NCI-H748 (cell line): ENCODE data around the gene TKTL1.
"Not testable (repeated sequence)": the region's sequence is repeated elsewhere in the genome, so short reads cannot be mapped to it uniquely, and the experiment has no call there.

Experiments
- DNase-seq: peaks from one replicate; lab custom pipeline; 2025; ENCODE audit not compliant: unreplicated experiment; lab: John Stamatoyannopoulos, UW

The TKTL1 gene, protein sequence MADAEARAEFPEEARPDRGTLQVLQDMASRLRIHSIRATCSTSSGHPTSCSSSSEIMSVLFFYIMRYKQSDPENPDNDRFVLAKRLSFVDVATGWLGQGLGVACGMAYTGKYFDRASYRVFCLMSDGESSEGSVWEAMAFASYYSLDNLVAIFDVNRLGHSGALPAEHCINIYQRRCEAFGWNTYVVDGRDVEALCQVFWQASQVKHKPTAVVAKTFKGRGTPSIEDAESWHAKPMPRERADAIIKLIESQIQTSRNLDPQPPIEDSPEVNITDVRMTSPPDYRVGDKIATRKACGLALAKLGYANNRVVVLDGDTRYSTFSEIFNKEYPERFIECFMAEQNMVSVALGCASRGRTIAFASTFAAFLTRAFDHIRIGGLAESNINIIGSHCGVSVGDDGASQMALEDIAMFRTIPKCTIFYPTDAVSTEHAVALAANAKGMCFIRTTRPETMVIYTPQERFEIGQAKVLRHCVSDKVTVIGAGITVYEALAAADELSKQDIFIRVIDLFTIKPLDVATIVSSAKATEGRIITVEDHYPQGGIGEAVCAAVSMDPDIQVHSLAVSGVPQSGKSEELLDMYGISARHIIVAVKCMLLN

DNA sequence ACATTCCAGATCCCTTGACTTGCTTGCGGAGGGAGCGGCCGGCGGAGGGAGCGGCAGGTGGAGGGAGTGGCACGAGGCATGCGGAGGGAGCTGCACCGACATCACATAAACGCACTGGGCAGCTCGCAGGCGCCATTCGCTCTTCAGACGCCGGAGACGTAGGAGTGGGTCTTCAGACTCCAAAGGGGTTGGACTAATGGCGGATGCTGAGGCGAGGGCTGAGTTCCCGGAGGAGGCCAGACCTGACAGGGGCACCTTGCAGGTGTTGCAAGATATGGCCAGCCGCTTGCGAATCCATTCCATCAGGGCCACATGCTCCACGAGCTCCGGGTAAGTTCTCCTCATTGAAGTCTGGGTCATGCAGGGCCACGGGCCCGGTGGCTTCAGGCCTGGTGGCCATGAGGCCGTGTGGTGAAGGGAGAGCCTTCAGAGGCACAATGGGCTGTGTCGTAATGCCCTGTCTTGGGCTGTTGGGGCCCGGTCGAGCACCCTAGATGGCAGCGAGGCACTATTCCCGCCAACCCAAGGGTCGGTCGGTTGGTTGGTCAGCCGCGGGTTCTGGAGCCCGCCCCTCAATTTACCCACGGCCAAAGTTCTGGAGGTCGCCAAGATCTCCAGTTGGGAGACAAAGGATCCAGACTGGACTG lies at the start of gene TKTL1:
TKTL1 (plus strand) TSS at position 132 of the 647 bp plus-strand sequence; CDS start at position 197, 65 bp downstream.
- DNase-seq = no peak

GRCh38 chrX:154247377-154248045 lies 48.1 kb upstream of the TKTL1 start:
- DNase-seq = not testable (repeated sequence)

DNA sequence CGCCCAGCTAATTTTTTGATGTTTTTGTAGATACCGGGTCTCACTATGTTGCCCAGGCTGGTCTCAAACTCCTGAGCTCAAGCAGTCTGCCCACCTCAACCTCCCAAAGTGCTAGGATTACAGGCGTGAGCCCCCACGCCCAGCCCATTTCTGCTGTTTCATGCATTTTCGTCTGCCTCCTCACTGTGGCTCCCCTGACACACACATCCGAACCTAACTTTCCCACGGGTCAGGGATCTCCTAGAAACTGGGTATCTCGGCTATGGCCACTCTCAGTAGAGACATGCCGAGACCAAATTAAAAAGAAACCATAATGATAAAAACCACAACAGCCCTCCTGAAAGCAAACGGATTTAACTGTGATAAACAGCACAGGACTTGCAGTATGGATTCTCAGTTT lies 47.5 kb upstream of the TKTL1 start:
- not testable (repeated sequence) for DNase-seq

DNA sequence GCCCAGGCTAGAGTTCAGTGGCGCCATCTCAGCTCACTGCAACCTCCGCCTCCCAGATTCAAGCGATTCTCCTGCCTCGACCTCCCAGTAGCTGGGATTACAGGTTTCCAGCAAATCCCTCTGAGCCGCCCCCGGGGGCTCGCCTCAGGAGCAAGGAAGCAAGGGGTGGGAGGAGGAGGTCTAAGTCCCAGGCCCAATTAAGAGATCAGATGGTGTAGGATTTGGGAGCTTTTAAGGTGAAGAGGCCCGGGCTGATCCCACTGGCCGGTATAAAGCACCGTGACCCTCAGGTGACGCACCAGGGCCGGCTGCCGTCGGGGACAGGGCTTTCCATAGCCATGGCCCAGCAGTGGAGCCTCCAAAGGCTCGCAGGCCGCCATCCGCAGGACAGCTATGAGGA lies 38.3 kb upstream of the TKTL1 start, which contains the start of gene OPN1MW3:
OPN1MW3 (plus strand) TSS at position 301 of the 400 bp plus-strand sequence; CDS start at position 339, 38 bp downstream.
- not testable (repeated sequence) for DNase-seq

GRCh38 chrX:154258711-154259110 lies 36.9 kb upstream of the TKTL1 start:
- not testable (repeated sequence) for DNase-seq

DNA sequence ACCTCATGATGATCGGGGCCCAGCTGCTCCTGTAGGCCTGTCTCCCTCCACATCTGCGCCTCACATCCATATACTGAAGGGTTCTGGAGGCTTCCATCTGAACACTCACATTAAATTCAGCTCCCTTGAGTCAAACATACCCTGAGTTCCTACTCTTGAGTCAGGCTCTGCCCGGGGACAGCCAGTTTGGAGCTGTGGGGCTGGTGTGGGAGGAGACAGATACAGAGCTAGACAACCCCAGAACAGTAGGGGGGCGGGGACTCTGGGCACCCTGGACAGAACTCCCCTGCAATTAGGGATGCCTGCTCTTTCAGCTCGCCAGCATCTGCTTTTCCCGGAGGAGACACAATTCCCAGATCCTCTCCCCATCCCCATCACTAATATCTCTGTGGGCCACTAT lies 32.5 kb upstream of the TKTL1 start:
- not testable (repeated sequence) for DNase-seq

GRCh38 chrX:154269245-154269644 lies 26.4 kb upstream of the TKTL1 start:
- DNase-seq = not testable (repeated sequence)

DNA sequence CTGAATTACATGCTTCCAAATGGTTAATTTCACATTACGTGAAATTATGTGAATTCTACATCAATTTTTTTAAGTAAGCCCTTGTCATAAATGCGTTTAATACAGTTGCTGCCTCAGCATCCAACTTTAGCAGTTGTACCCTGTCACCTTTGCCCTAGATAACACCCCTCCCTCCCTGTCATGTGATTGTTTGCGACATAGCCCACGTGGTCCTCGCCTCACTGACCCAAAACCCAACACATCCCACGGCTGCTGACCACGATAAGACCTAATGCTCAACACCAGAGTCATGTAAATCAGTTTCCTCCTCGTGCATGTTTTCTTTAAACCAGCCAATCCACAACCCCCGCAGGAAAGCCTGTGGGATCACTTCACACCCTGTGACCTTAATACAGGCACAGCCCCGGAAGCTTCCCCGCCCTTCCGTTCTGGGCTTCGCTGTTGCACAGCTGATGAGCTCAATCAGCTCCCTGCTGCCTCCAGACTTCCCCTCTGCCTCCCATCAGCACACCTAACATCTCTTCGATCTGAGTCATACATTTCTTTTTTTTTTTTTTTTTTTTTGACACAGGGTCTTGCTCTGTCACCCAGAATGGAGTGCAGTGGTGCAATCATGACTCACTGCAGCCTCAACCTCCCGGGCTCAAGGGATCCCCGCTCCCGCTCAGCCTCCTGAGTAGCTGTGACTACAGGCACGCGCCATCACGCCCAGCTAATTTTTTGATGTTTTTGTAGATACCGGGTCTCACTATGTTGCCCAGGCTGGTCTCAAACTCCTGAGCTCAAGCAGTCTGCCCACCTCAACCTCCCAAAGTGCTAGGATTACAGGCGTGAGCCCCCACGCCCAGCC lies 10.9 kb upstream of the TKTL1 start:
- not testable (repeated sequence) for DNase-seq

- not testable (repeated sequence) for DNase-seq
These were observed 9.2 kb upstream of the TKTL1 start for GRCh38 chrX:154286406-154286805.

GRCh38 chrX:154294791-154295574 lies 612 bp upstream of the TKTL1 start, which contains the start of gene TEX28:
TEX28 (minus strand) TSS chrX:154295124; CDS start chrX:154292117, 3,007 bp downstream.
- no peak for DNase-seq

DNA sequence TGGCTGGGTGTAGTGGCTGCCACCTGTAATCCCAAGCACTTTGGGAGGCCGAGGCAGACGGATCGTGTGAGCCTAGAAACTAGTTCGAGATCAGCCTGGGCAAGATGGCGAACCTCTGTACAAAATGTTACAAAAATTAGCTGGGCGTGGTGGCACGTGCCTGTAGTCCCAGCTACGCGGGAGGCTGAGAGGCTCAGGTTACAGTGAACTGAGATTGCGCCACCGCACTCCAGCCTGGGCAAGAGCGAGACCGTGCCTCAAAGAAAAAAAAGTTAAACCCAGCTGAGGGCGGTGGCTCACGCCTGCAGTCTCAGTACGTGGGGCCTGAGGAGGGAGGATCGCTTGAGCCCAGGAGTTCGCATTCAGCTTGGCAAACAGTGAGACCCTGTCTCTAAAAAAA lies 1.1 kb downstream of the TKTL1 start:
- DNase-seq = no peak

DNA sequence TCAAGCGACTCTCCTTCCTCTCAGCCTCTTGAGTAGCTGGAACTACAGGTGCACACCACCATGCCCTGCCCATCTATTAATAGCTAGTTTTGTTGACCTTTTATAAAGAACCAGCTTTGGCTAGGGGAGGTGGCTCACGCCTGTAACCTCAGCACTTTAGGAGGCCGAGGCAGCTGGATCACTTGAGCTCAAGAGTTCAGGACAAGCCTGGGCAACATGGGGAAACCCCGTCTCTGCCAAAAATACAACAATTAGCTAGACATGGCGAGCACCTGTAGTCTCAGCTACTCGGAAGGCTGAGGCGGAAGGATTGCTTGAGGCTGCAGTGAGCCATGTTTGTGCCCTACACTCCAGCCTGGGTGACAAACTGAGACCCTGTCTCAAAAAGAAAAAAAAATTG lies 2.7 kb downstream of the TKTL1 start:
- no peak for DNase-seq

DNA sequence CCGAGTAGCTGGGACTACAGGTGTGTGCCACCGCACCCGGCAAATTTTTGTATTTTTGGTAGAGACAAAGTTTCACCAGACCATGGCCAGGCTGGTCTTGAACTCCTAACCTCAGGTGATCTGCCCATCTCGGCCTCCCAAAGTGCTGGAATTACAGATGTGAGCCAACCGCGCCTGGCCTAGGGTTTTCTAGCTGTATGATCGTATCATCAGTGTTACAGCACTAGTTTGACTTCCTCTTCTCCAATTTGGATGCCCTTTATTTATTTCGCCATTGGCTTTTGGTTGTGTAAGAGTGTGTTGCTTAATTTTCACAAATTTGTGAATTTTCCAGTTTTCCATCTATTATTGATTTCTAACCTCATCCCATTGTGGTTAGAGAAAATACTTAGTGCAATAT lies 5.2 kb downstream of the TKTL1 start:
- DNase-seq = no peak

- DNase-seq = not testable (repeated sequence)
These were observed 7.4 kb downstream of the TKTL1 start for GRCh38 chrX:154302998-154303397.

- no peak for DNase-seq
These were observed 7.9 kb downstream of the TKTL1 start for GRCh38 chrX:154303476-154303875.

DNA sequence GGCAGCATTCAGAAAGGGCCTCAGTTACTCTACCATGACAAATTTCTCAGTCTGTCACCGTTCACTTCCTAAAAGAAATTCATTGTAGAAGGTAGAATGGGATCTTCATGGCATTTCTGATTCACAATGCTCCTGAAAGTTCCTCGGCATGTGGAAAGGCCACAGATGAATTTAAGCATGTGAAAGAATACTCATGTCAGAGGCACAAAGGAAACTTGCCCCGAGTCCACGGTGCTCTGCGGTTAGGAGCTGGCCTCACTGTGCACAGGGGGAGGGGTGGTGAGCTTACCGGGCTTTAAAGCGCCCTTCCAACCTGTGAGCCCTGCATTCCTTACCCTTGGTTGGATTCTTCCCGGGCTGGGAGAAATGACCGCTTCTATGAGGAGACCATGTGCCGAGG lies 9.3 kb downstream of the TKTL1 start:
- DNase-seq = no peak

DNA sequence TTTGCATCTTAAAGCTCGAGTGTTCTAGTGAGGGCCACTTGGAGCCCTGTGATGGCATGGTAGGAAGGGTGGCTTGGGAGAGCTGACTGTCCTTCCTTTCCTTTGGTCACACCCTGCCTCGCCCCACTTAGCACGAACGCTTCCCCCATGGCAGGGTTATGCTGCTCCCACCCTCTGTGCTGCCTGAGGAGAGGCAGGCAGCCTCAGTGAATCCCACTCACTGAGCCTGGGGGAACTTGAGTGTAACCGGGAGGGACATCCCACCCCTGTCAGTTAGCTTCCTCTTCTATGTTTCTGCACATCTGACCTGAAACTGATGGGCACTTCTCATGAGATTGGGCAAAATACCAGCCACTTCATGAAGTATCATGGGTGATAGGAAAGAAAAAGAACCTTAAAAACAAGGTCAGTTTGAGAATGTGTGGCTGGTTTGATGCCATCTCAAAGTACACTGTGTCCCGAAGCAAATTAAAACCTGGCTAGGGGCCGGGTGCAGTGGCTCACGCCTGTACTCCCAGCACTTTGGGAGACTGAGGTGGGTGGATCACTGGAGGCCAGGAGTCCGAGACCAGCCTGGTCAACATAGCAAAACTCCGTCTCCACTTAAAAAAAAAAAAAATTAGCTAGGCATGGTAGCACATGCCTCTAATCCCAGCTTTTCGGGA lies 10.1 kb downstream of the TKTL1 start:
- DNase-seq = no peak

DNA sequence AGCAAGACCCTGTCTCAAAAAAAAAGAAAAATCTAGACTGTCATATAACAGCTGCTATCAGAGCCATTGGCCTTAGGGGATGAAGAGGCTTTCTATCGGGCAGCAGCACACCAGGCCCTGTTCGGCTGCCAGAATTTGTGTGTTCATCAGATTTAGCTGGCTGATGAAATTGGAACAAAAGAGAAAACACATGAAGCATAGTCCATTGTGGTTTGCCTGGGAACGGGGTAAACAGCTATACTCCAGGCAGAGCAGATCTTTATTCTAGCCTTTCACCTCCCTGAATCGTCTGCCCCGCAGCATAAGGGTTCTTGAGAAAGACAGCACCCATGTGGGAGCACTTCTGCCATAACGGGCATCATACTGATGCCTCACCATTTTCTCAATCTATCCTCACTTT lies 11.6 kb downstream of the TKTL1 start:
- no peak for DNase-seq
